Measurements from ENCODE around the gene PEX14.

Gene PEX14

DNA sequence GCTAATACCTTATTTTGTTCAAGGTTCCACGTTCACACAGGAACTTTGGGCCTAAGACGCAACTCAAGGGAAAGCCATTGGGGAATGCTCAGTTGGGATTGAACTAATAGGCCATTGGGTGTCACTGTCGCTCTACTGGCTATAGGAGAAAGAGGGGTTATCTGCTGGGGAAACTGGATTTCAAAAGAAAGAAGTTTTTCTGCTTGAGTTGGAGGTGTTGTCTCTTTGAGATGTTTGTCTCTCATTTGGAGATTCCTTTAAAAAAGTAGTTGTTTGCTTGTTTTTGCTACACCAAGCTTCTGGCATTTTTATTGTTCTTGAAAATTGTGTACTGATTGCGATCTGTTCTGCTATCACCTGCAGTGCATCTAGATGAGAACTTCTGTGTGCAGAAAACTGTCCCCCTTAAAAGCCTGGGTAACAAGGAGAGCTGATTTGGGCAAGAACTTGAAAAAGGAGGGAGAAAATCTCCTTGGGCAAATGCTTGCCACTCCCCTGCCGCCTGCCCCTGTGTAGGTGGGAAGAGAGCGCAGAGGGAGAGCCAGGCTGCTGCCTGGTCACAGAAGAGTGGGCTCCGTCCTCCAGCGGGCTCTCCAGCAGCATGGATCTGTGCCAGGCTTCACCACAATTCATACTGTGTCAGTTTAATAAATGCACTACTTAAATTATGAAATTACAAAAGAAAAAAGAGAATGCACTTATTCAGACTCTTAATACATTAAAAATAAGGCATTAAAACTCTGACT lies 39.9 kb downstream of the PEX14 start:
- intact Hi-C loops (cut with DNase I) = loop anchor here (2.0 to 5.0 kb wide), 2 partner anchors 352 to 428 kb away; no protein-coding TSS in a partner anchor
- no peak for DNase-seq

- no peak for DNase-seq
- intact Hi-C loops (cut with DNase I) = loop anchor here (2.0 kb wide), 1 partner anchor 351 kb away; no protein-coding TSS in a partner anchor
Measured at GRCh38 chr1:10515301-10515975, 40.7 kb downstream of the PEX14 start.

DNA sequence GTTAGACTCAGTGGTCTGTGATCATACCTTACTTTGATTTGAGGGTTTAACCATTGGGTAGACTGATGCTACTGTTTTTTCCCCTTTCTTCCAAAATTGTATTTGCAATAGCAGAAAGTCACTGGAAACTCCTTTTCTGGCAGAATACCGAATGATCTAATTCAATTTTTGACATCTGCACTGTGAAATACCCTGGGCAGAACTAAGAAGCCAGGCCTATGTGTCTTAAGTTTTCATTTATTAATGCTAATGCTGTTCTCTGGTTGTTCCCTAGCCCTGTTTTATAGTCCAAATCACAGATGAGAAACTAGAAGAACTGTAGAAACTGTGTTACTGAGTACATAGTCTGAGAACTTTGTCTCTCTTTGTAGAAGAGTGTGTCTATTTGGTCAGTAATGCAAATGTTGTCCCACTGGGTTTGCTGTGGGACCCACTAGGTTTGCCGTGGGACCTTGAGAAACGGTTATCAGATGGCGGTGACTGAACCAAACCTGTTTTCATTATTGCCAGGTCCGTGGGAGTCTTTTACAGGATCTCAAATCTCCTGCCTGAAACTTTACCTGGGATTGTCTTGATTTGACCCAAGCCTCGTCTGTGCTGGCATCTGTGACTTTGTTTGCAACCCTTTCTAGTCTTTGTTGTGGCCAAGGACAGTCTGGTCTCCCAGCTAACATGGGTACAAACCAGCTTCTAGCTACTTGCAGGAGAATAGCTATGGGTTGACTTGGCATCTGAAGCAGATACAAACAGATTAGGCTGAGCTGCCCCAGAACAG lies 41.4 kb downstream of the PEX14 start:
- intact Hi-C loops (cut with DNase I) = loop anchor here (2.0 kb wide), 1 partner anchor 351 kb away; no protein-coding TSS in a partner anchor
- DNase-seq = no peak

GRCh38 chr1:10516925-10517676 lies 42.4 kb downstream of the PEX14 start:
- DNase-seq = no peak
- intact Hi-C loops (cut with DNase I) = no loop called here

DNA sequence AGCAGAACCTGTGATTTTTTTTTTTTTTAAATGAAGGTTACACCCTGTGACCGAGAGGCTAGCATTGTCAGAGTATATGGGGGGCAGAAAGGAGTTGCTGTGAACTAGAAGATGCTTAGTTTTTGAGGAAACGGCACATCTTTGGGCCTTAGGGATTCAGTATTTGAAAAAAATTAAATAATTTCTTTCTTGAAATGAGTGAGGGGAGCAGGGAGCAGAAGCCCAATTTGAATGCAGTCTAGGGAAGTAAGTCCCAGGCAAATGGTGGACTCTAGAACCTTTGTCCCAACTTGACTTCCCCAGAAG lies 42.9 kb downstream of the PEX14 start:
- intact Hi-C loops (cut with DNase I) = no loop called here

DNA sequence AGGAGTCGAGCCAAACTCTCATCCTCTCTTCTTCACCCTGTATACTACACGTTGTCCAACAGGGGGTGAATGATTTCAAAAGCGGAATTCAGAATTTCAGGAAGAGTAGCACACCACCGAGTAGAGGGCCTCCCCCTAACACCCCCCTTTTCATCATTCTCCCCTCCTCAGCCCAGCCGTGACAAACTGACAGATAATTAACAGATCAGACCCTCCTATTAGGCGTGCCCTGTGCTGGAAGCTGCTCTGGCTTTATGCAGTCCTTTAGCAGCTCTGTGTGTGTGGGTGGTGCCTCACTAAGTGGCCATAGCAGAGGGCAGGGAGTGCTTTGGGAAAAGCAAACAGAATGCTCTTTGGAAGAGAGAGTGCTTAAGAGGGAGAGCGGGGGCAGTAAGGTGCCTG lies 44.3 kb downstream of the PEX14 start:
- DNase-seq = no peak
- intact Hi-C loops (cut with DNase I) = no loop called here

More for the DNA sequence above, 42.9 kb downstream of the PEX14 start:
- DNase-seq = no peak

GRCh38 chr1:10520497-10520896 lies 45.7 kb downstream of the PEX14 start:
- intact Hi-C loops (cut with DNase I) = no loop called here
- no peak for DNase-seq

DNA sequence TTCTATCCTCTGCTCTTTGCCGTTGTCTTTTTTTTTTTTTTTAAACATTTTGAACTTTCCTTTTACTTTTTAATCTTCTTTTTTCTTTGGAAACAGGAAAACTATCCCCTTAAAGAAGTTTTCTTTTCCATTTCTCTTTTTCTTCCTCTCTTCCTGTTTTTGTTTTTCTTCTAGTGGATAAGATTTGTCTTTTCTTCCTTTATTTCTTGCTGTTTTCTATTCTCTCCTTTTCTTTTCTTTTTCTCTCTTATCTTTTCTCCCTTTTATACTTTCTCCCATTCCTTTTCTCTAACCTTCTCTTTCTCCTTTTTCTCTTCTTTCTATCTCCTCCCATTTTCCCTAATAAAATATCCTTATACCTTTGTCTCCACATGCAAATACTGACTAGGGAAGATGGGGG lies 46.2 kb downstream of the PEX14 start:
- intact Hi-C loops (cut with DNase I) = no loop called here
- no peak for DNase-seq

DNA sequence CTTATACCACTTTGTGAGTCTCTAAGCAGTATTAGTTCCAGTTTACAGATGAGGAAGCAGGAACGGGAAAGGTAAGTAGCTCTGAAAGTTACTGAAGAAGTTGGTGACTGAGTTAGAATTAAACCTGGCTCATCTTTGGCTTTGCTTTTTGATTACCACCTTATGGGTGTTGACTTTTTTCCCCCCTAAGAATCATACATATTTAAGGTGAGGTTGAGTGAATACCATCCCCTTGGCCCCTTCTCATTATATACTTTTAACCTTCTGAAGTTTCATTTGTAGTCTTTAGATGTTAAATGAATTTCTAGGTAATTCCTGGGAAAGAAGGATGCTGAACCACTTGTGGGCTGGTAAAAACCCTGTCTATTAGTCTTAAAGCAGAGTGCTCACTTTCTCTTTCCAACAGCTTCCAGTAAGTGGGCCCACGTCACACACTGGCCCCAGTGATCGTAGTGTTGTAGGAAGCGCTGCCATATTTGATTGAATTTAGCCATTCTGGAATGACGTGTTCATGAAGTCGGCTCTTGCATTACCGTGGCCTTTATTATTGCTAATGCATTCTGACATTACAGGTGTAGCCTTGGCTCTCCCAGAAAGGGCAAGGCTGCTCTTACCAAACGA lies 46.9 kb downstream of the PEX14 start:
- no peak for DNase-seq
- intact Hi-C loops (cut with DNase I) = no loop called here

DNA sequence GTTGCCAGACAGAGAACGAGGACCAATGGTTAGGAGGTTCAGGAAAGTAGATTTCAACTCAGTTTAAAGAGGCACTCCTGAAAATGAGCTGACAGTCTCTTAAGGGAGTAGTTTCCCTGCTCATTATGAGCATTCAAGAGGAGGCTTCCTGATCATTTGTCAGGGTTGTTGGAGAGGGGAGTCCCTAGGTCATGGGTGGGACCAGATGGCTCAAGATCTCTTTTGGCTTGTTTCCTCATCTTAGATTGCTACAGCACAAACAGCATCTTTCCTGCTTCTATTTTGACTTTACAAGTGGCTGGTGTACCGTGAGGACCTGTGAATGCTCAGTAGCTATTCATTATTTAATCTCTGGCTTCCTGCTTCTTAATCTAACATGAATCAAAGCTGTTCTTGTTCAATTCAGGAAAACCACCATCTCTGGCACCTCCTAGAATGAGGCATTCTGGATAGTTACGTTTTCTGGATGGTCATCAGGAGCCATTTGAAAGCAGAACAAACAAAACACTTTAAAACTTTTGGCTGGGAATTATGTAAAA lies 47.6 kb downstream of the PEX14 start:
- DNase-seq = no peak
- intact Hi-C loops (cut with DNase I) = no loop called here

GRCh38 chr1:10525208-10525607 lies 50.5 kb downstream of the PEX14 start:
- intact Hi-C loops (cut with DNase I) = no loop called here

DNA sequence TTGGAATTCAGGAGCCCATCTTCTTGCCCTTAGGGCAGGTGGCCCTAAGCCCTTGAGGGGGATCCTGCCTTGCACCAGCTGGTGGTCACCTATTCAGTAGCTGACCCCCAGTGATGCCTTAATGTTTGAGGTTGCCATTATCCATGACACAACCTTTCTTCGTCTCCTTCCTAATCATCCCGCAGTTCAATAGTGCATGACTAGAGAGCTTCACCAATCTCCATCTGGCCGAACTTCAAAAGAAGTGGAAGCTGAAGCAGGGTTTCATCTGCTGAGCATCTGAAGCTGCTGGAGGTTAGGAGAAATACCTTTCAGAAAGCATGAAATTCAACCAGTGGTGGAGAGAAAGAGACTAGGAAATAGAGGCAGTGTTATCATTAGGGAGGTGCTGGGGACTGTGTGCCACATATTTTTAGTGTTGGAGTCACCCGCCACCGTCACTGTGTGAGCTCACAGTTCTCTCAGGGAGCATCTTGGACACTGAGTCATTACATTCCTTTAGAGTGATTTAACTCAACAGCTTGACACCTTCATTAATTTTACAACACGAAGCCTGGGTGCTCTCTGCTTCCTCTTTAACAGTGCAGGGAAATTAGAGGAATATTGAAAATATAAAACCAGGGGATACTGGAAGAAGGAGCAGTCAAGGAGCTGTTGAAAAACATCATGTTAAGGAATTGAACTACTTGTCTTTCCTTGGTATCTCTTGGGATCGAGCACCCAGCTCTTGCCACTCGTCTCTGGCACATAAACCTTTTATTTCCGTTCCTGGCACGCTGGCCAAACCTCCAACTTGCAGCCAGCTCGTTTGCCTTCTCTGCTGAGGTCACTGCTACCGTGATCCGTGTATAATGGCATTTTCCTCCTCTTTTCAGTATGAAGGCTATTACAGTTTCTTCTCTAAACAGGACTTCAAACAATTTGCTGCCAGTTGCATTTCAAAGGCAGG lies 53.6 kb downstream of the PEX14 start:
- DNase-seq = no peak
- intact Hi-C loops (cut with DNase I) = no loop called here

More at GRCh38 chr1:10525208-10525607, 50.5 kb downstream of the PEX14 start:
- no peak for DNase-seq

DNA sequence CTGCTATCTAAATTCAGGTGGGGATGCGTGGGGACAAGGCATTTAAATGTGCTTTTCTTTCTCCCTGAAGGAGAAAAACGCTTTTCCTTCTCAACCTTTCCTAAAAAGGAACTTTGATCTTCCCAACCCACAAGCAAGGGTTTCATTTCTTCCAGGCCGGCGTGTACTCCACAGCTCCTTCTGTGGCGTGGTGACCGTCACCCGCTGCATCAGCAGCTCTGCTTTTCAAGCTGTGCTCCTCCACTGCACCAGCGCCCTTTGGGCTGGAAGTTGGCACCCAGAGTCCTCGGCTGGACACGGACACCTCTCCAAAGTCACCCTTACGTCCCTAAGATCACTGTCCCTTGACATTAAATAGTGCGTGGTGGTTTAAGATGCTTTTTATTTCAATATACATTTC lies 54.3 kb downstream of the PEX14 start:
- no peak for DNase-seq
- intact Hi-C loops (cut with DNase I) = no loop called here

GRCh38 chr1:10529765-10530164 lies 55.0 kb downstream of the PEX14 start:
- intact Hi-C loops (cut with DNase I) = no loop called here
- no peak for DNase-seq

DNA sequence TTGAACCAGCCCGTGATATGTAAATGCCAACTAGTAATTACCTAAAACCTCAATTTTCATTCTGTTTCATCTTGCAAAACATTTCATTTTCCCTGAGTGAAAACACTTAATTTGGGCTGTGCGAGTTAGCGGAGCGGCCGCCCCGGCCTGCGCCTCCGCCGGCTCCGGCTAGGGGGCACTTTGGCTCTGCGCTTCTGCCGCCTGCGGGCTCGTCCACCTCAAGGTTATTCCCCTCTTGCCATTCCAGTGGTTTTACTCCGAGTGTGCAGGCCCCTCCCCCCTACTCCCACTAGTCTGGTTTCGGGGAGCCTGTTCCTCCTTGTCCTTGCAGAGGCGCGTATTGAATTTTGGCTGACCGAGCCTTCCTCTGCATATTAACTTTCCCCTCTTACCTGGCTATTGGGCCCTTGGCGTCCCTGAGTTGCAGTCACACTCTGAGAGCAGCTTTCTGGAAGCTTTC lies 55.6 kb downstream of the PEX14 start:
- intact Hi-C loops (cut with DNase I) = no loop called here
- peak in 2 of 10 donors; percentile 24 to 63 for DNase-seq

GRCh38 chr1:10530756-10531495 lies 56.2 kb downstream of the PEX14 start:
- no peak for DNase-seq
- intact Hi-C loops (cut with DNase I) = no loop called here

DNA sequence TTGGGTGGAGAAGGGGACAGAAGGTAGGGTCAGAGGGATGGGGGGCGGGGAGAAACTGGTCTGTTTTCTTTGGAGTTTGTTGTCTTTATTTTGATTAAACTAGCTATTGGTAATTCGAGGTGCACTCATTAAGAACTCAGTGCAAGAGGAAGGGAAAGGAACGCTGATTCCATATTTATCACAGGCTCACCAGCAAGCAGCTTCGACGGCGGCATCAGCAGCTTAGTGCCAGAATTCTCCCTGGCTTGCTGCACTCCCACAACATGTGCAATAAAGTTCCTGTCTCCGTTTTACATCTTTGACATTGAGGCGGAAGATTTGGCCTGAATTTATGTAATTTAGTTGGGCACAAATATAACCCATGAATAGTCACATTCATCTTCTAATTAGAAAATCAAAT lies 57.6 kb downstream of the PEX14 start:
- peak in 1 of 10 donors; percentile 66 for DNase-seq
- intact Hi-C loops (cut with DNase I) = no loop called here

GRCh38 chr1:10534519-10534918 lies 59.8 kb downstream of the PEX14 start:
- intact Hi-C loops (cut with DNase I) = no loop called here
- DNase-seq = no peak
